ENCODE results near the gene YJEFN3. TPM values are rescaled to one million over a fixed set of nuclear protein-coding genes. Genes with fewer than 3 reads are reported as not detected.

YJEFN3 gene
- total and polyA plus RNA-seq, 4 donors = 0.77 to 4.7 (median 3.8) TPM

DNA sequence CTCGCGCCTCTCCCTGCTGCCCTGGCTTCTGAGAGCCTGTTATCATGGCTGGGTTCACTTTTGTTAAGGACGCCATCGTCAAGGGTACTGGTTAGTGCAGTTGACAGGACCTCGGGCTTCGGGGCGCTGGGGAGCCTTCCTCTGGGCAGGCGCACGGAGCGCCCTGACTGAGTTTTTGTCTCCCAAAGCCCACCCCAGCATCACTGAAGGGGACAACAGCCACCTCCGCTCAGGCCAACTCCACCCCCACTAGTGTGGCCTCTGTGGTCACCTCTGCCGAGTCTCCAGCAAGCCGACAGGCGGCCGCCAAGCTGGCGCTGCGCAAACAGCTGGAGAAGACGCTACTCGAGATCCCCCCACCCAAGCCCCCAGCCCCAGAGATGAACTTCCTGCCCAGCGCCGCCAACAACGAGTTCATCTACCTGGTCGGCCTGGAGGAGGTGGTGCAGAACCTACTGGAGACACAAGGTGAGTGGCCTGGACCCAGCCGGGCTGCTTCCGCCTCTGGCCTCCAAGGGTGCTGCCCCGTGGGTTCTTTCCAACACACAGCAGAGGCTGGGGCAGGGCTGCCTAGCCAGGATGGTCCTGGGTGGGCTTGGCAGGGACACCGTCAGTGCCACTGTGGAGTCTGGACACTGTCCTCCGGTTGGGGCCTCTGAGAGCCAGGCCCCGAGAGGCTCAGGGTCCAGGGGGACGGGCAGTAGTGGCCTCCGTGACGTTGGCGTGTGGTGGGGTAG lies 30.3 kb upstream of the YJEFN3 start:
- DNase-seq (no peak), ATAC-seq (ENCODE audit: insufficient read depth, low FRiP score) (no peak)
- Histone ChIP-seq H3K36me3 (ENCODE audit: control insufficient read depth in 4 of 4, insufficient read depth in 4 of 4, low read length in 4 of 4) (peaks cover 11 to 90% (median 37%) of the 10 kb centered on the region in 4 donors), H3K4me3 (no peak overlapping the region), H3K4me1 (ENCODE audit: control insufficient read depth in 5 of 5, insufficient read depth in 5 of 5, low read length in 5 of 5) (no peaks in the 10 kb centered on the region), H3K9ac (ENCODE audit: insufficient read depth in 1 of 2, low read length in 2 of 2) (no peak overlapping the region), H3K9me3 (ENCODE audit: control insufficient read depth in 4 of 4, insufficient read depth in 3 of 4, low read length in 3 of 4) (no peaks in the 10 kb centered on the region), H3K27me3 (ENCODE audit: control insufficient read depth in 3 of 3, insufficient read depth in 3 of 3, low read length in 2 of 3) (no peaks in the 10 kb centered on the region), H3K27ac (ENCODE audit: low read depth in 1 of 2, low read length in 1 of 2) (no peak overlapping the region)
- WGBS, 2 donors = 94 to 96% methylated on average over 33 of the region's 33 CpGs
- TF ChIP-seq, protein P1, sequence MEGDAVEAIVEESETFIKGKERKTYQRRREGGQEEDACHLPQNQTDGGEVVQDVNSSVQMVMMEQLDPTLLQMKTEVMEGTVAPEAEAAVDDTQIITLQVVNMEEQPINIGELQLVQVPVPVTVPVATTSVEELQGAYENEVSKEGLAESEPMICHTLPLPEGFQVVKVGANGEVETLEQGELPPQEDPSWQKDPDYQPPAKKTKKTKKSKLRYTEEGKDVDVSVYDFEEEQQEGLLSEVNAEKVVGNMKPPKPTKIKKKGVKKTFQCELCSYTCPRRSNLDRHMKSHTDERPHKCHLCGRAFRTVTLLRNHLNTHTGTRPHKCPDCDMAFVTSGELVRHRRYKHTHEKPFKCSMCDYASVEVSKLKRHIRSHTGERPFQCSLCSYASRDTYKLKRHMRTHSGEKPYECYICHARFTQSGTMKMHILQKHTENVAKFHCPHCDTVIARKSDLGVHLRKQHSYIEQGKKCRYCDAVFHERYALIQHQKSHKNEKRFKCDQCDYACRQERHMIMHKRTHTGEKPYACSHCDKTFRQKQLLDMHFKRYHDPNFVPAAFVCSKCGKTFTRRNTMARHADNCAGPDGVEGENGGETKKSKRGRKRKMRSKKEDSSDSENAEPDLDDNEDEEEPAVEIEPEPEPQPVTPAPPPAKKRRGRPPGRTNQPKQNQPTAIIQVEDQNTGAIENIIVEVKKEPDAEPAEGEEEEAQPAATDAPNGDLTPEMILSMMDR (IDR thresholded peaks at IDR 0.05; ENCODE audit: control extremely low read depth, extremely low read depth) = no peak

DNA sequence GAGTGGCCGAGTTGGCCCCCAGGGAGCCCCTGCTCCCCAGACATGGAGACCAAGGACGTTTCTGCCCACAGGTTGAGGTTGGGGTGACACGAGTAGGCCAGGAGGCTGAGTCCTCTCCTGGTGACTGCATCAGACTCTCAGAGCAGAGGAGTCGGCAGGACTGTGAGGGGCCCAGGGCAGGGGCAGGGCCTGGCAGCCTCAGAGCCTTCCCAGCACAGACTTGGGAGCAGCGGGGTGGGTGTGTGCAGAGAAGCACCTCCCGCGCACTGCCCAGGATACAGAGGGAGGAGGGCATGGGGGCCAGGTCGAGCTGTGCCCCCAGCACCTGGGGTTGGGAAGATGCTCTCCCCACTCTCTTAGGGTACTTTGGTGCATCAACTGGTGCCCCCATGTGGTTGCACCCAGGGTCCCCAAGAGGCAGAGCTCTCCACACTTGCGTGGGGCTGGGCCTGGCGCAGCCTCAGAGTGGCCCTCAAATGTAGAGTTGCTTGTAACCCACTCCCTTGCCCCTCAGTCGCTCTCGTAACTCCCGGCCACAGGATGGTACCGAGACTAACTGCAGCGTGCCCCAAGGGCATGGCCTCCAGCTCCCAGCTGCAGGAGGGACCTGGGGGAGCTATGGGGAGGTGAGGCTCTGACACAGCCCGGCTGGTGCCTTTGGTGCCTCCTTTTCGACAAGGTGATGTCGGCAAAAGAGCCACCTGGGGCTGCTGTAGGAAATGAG lies 29.3 kb upstream of the YJEFN3 start:
- no peak for DNase-seq
- Histone ChIP-seq H3K27me3 (ENCODE audit: control insufficient read depth in 3 of 3, insufficient read depth in 3 of 3, low read length in 2 of 3) (no peaks in the 10 kb centered on the region), H3K9me3 (ENCODE audit: control insufficient read depth in 4 of 4, insufficient read depth in 3 of 4, low read length in 3 of 4) (no peaks in the 10 kb centered on the region), H3K27ac (ENCODE audit: low read depth in 1 of 2, low read length in 1 of 2) (no peak overlapping the region), H3K36me3 (ENCODE audit: control insufficient read depth in 4 of 4, insufficient read depth in 4 of 4, low read length in 4 of 4) (peaks cover 8 to 87% (median 37%) of the 10 kb centered on the region in 4 donors), H3K9ac (ENCODE audit: insufficient read depth in 1 of 2, low read length in 2 of 2) (no peak overlapping the region), H3K4me1 (ENCODE audit: control insufficient read depth in 5 of 5, insufficient read depth in 5 of 5, low read length in 5 of 5) (no peaks in the 10 kb centered on the region), H3K4me3 (no peak overlapping the region)
- no peak for ATAC-seq (ENCODE audit: insufficient read depth, low FRiP score)
- TF ChIP-seq, protein P1 (IDR thresholded peaks at IDR 0.05; ENCODE audit: control extremely low read depth, extremely low read depth) = no peak
- WGBS, 2 donors = 91 to 94% methylated on average over 18 of the region's 18 CpGs

DNA sequence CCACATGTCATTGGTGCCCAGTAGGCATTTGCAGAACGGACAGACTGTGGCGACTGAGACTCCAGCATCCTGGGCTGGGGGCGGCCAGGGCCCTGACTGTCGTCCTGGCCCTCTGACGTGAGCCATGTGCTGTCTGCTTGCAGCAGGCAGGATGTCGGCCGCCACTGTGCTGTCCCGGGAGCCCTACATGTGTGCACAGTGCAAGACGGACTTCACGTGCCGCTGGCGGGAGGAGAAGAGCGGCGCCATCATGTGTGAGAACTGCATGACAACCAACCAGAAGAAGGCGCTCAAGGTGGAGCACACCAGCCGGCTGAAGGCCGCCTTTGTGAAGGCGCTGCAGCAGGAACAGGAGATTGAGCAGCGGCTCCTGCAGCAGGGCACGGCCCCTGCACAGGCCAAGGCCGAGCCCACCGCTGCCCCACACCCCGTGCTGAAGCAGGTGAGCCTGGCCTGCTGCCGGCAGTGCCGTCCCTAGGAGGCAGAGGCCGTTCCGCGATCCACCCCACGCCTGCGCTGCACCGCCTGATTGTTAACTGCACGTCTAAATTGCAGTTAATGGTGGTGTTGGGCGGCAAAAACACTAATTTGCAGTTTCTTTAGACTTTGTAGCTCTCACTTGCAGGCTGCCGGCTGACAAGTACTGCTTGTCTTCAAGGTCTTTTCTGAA lies 27.6 kb upstream of the YJEFN3 start:
- Histone ChIP-seq H3K27ac (ENCODE audit: low read depth in 1 of 2, low read length in 1 of 2) (no peak overlapping the region), H3K36me3 (ENCODE audit: control insufficient read depth in 4 of 4, insufficient read depth in 4 of 4, low read length in 4 of 4) (peaks cover 9 to 90% (median 40%) of the 10 kb centered on the region in 4 donors)
- no peak for DNase-seq

More for the DNA sequence above, 27.6 kb upstream of the YJEFN3 start:
- Histone ChIP-seq H3K4me3 (no peak overlapping the region), H3K9me3 (ENCODE audit: control insufficient read depth in 4 of 4, insufficient read depth in 3 of 4, low read length in 3 of 4) (no peaks in the 10 kb centered on the region), H3K9ac (ENCODE audit: insufficient read depth in 1 of 2, low read length in 2 of 2) (no peak overlapping the region), H3K4me1 (ENCODE audit: control insufficient read depth in 5 of 5, insufficient read depth in 5 of 5, low read length in 5 of 5) (no peaks in the 10 kb centered on the region), H3K27me3 (ENCODE audit: control insufficient read depth in 3 of 3, insufficient read depth in 3 of 3, low read length in 2 of 3) (no peaks in the 10 kb centered on the region)
- ATAC-seq (ENCODE audit: insufficient read depth, low FRiP score) = no peak
- TF ChIP-seq, protein P1 (IDR thresholded peaks at IDR 0.05; ENCODE audit: control extremely low read depth, extremely low read depth) = no peak
- WGBS, 2 donors = 94 to 96% methylated on average over 34 of the region's 34 CpGs
